ENCODE results near the gene PLBD2. TPM values are rescaled to one million over a fixed set of nuclear protein-coding genes. Genes with fewer than 3 reads are reported as not detected.
"Not testable (repeated sequence)": the region's sequence is repeated elsewhere in the genome, so short reads cannot be mapped to it uniquely, and the experiment has no call there.

Gene PLBD2
- total RNA-seq, 2 experiments from 2014 or later, result 3.4 to 14.4 TPM

DNA sequence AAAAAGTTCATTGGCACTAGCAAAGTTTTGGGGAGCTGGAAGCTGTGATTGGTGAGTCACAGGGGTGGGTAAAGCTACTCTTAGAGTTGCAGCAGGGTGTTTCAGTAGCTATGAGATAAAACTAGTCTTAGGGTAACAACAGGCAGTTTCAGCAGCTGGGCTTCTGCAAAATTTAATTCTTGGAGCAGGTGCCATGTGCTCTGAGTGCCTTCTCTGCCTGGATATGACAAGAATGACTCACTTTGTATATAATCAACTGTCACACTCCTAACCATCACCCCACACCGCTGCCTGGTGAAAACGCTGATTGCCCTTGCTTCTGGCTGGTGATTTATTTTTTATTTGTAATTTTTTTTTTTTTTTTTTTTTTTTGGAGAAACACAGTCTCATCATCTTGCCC, 10.5 kb upstream of the PLBD2 start:
- TF ChIP-seq EZH2phosphoT487 (IDR thresholded peaks at IDR 0.05; ENCODE audit: borderline replicate concordance, low read depth, low read length), result no peak
- TF ChIP-seq, protein P1, sequence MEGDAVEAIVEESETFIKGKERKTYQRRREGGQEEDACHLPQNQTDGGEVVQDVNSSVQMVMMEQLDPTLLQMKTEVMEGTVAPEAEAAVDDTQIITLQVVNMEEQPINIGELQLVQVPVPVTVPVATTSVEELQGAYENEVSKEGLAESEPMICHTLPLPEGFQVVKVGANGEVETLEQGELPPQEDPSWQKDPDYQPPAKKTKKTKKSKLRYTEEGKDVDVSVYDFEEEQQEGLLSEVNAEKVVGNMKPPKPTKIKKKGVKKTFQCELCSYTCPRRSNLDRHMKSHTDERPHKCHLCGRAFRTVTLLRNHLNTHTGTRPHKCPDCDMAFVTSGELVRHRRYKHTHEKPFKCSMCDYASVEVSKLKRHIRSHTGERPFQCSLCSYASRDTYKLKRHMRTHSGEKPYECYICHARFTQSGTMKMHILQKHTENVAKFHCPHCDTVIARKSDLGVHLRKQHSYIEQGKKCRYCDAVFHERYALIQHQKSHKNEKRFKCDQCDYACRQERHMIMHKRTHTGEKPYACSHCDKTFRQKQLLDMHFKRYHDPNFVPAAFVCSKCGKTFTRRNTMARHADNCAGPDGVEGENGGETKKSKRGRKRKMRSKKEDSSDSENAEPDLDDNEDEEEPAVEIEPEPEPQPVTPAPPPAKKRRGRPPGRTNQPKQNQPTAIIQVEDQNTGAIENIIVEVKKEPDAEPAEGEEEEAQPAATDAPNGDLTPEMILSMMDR (conservative IDR thresholded peaks at IDR 0.05; ENCODE audit: low read length), result no peak
- no peaks in the 10 kb centered on the region for H3K4me1 ChIP-seq (ENCODE audit: insufficient read depth, low read length, poor library complexity, severe bottlenecking)
- H3K36me3 ChIP-seq (ENCODE audit: insufficient read depth, low read length), result no peaks in the 10 kb centered on the region
- BruUV-seq (replicated peaks), result no TSS peak
- POLR2A ChIA-PET, result interaction anchor here (0.7 to 2.2 kb wide), 3 partner anchors 8 to 65 kb away, joined by 3 to 6 read pairs (median 6); partner anchors contain the start of gene SLC8B1
- no peak overlapping the region for H3K4me3 ChIP-seq (ENCODE audit: low read depth, low read length, poor library complexity, severe bottlenecking)
- H2AFZ ChIP-seq (ENCODE audit: low read length), result no peak overlapping the region
- no peaks in the 10 kb centered on the region for H3K9me3 ChIP-seq (ENCODE audit: low read length)
- CTCF ChIA-PET (ENCODE audit: unreplicated experiment), result no interaction called here
- no peak for DNase-seq (ENCODE audit: low spot score)
- no peak overlapping the region for H3K27ac ChIP-seq (ENCODE audit: low read depth, low read length, poor library complexity, severe bottlenecking)
- no peaks in the 10 kb centered on the region for H3K79me2 ChIP-seq (ENCODE audit: insufficient read depth, low read depth, low read length)
- H4K20me1 ChIP-seq (ENCODE audit: insufficient read depth, low read length), result no peaks in the 10 kb centered on the region
- H3K9me2 ChIP-seq (ENCODE audit: insufficient read depth, low read length), result no peaks in the 10 kb centered on the region
- H3K4me2 ChIP-seq (ENCODE audit: low read length), result no peak overlapping the region
- intact Hi-C loops (cut with micrococcal nuclease; ENCODE audit: unreplicated experiment), result no loop called here

DNA sequence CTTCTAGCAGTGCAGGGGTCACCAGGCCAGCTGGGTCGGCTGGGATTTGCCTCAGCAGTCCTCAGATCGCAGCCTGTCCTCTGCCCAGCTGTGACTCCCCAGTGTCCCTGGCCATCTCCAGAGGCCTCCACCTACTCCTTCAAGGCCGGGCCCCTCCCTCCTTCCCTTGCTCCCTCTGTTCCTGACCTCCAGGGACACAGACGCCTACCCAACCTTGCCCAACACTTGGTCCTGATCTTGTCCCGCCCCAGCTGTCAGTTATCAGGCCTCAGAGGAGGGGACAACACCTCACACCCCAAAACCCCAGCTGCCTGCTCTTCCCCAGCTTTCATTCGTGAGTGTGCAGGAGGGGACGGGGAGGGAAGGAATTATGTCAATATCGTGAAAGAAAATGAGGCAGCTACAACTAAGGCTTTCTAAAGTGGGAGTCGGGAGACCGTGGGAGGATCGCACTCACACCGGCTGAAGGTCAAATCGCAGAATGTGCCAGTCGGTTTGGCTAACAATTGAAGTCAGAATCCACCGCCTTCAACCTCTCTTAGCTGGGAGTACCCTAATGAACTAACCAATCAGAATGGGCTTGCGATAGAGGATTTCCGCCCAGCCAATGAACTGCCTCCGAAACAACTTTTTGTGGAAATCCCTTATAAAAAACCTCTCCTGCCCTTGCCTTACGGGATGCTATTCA, 9.4 kb upstream of the PLBD2 start:
- POLR2A ChIA-PET, result no interaction called here
- DNase-seq (ENCODE audit: low spot score), result no peak
- Histone ChIP-seq H3K4me2 (ENCODE audit: low read length) (no peak overlapping the region), H3K4me1 (ENCODE audit: insufficient read depth, low read length, poor library complexity, severe bottlenecking) (no peaks in the 10 kb centered on the region), H3K9me3 (ENCODE audit: low read length) (no peaks in the 10 kb centered on the region), H3K4me3 (ENCODE audit: low read depth, low read length, poor library complexity, severe bottlenecking) (no peak overlapping the region), H3K79me2 (ENCODE audit: insufficient read depth, low read depth, low read length) (no peaks in the 10 kb centered on the region), H2AFZ (ENCODE audit: low read length) (no peak overlapping the region), H3K36me3 (ENCODE audit: insufficient read depth, low read length) (no peaks in the 10 kb centered on the region), H3K9me2 (ENCODE audit: insufficient read depth, low read length) (no peaks in the 10 kb centered on the region), H3K27ac (ENCODE audit: low read depth, low read length, poor library complexity, severe bottlenecking) (no peak overlapping the region), H4K20me1 (ENCODE audit: insufficient read depth, low read length) (no peaks in the 10 kb centered on the region)
- CTCF ChIA-PET (ENCODE audit: unreplicated experiment), result no interaction called here
- intact Hi-C loops (cut with micrococcal nuclease; ENCODE audit: unreplicated experiment), result no loop called here
- BruUV-seq (replicated peaks), result no TSS peak
- TF ChIP-seq, protein P1 (conservative IDR thresholded peaks at IDR 0.05; ENCODE audit: low read length), result no peak
- TF ChIP-seq EZH2phosphoT487 (IDR thresholded peaks at IDR 0.05; ENCODE audit: borderline replicate concordance, low read depth, low read length), result no peak

DNA sequence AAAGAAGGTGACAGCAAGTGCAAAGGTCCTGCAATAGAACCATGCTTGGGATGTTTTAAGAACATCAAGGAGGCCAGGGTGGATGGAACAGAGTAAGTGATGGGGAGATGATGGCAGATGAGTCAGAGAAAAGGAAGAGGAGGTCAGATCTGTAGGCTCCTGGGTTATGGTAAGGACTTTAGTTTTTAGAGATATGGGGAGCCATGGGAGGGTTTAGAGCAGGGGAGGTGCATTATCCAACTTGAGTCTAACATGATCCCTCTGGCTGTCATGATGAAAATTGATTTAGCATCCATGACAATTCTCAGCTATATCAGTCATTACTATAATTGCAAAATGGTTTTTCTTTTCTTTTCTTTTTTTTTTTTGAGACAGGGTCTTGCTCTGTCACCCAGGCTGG, 7.3 kb upstream of the PLBD2 start:
- no peak overlapping the region for H3K4me2 ChIP-seq (ENCODE audit: low read length)
- no peak for DNase-seq (ENCODE audit: low spot score)
- POLR2A ChIA-PET, result interaction anchor here (0.6 to 0.7 kb wide), 2 partner anchors 24 to 128 kb away, joined by 3 read pairs; no protein-coding TSS in a partner anchor
- no peaks in the 10 kb centered on the region for H3K4me1 ChIP-seq (ENCODE audit: insufficient read depth, low read length, poor library complexity, severe bottlenecking)
- H2AFZ ChIP-seq (ENCODE audit: low read length), result no peak overlapping the region
- H3K79me2 ChIP-seq (ENCODE audit: insufficient read depth, low read depth, low read length), result no peaks in the 10 kb centered on the region
- H3K36me3 ChIP-seq (ENCODE audit: insufficient read depth, low read length), result no peaks in the 10 kb centered on the region
- BruUV-seq (replicated peaks), result no TSS peak
- TF ChIP-seq, protein P1 (conservative IDR thresholded peaks at IDR 0.05; ENCODE audit: low read length), result no peak
- no peak for TF ChIP-seq EZH2phosphoT487 (IDR thresholded peaks at IDR 0.05; ENCODE audit: borderline replicate concordance, low read depth, low read length)
- H4K20me1 ChIP-seq (ENCODE audit: insufficient read depth, low read length), result no peaks in the 10 kb centered on the region
- H3K9me3 ChIP-seq (ENCODE audit: low read length), result no peaks in the 10 kb centered on the region
- H3K4me3 ChIP-seq (ENCODE audit: low read depth, low read length, poor library complexity, severe bottlenecking), result no peak overlapping the region
- H3K27ac ChIP-seq (ENCODE audit: low read depth, low read length, poor library complexity, severe bottlenecking), result no peak overlapping the region
- CTCF ChIA-PET (ENCODE audit: unreplicated experiment), result no interaction called here
- no peaks in the 10 kb centered on the region for H3K9me2 ChIP-seq (ENCODE audit: insufficient read depth, low read length)
- intact Hi-C loops (cut with micrococcal nuclease; ENCODE audit: unreplicated experiment), result no loop called here

DNA sequence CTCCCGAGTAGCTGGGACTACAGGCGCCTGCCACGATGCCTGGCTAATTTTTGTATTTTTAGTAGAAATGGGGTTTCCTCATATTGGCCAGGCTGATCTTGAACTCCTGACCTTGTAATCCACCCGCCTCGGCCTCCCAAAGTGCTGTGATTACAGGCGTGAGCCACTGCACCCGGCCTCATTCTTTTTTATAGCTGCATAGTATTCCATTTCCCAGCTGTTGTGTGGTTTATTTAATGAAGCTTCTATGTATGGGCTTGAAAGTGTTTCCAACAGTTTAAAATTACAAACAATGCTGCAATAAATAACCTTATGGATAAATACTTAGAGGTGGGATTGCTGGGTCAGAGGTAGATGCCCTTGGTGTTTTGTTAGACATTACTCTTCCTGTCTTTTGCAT, 4.2 kb upstream of the PLBD2 start:
- intact Hi-C loops (cut with micrococcal nuclease; ENCODE audit: unreplicated experiment), result not testable (repeated sequence)

More for the DNA sequence above, 4.2 kb upstream of the PLBD2 start:
- CTCF ChIA-PET (ENCODE audit: unreplicated experiment); H3K36me3 ChIP-seq (ENCODE audit: insufficient read depth, low read length); H3K4me2 ChIP-seq (ENCODE audit: low read length); H3K4me1 ChIP-seq (ENCODE audit: insufficient read depth, low read length, poor library complexity, severe bottlenecking); DNase-seq (ENCODE audit: low spot score); BruUV-seq (replicated peaks); H3K9me2 ChIP-seq (ENCODE audit: insufficient read depth, low read length); H3K9me3 ChIP-seq (ENCODE audit: low read length); H4K20me1 ChIP-seq (ENCODE audit: insufficient read depth, low read length); H3K27ac ChIP-seq (ENCODE audit: low read depth, low read length, poor library complexity, severe bottlenecking); H3K79me2 ChIP-seq (ENCODE audit: insufficient read depth, low read depth, low read length); H3K4me3 ChIP-seq (ENCODE audit: low read depth, low read length, poor library complexity, severe bottlenecking); H2AFZ ChIP-seq (ENCODE audit: low read length): not testable (repeated sequence)
- POLR2A ChIA-PET, result interaction anchor here (0.6 kb wide), 1 partner anchor 180 kb away, joined by 3 read pairs; no protein-coding TSS in a partner anchor

Measured in OCI-LY7 (cell line).